ENCODE data around the gene DKK1.

DNA sequence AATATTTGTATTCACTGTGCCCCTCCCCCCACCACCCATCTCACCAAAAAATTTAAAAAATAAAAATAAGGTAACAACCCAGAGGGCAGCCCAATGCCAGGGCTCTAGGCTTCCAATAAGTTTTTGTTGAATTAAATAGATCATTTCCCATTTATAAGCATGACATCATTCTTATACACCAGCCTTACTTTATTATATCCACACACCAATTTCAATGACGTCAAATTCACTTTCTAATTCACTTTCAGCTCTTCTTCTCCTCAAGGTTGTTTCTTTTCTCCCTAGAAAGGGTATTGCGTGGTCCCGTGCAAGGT, 1.2 kb upstream of the DKK1 start:
- TF ChIP-seq, protein P1, sequence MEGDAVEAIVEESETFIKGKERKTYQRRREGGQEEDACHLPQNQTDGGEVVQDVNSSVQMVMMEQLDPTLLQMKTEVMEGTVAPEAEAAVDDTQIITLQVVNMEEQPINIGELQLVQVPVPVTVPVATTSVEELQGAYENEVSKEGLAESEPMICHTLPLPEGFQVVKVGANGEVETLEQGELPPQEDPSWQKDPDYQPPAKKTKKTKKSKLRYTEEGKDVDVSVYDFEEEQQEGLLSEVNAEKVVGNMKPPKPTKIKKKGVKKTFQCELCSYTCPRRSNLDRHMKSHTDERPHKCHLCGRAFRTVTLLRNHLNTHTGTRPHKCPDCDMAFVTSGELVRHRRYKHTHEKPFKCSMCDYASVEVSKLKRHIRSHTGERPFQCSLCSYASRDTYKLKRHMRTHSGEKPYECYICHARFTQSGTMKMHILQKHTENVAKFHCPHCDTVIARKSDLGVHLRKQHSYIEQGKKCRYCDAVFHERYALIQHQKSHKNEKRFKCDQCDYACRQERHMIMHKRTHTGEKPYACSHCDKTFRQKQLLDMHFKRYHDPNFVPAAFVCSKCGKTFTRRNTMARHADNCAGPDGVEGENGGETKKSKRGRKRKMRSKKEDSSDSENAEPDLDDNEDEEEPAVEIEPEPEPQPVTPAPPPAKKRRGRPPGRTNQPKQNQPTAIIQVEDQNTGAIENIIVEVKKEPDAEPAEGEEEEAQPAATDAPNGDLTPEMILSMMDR (IDR thresholded peaks at IDR 0.05), result no peak
- TF ChIP-seq POLR2A (IDR thresholded peaks at IDR 0.05) (no peak), POLR2AphosphoS5 (IDR thresholded peaks at IDR 0.05) (no peak)

All from breast epithelium (tissue), 3 donors.